Measurements from ENCODE around the gene SRGAP1.
A peak's percentile ranks its signal among the peaks of the same experiment; 100 is the strongest.
"Not testable (repeated sequence)": the region's sequence is repeated elsewhere in the genome, so short reads cannot be mapped to it uniquely, and the experiment has no call there.

The SRGAP1 gene

GRCh38 chr12:64054079-64054520 lies 209.6 kb downstream of the SRGAP1 start:
- DNase-seq (ENCODE audit: low read depth), result no peak

GRCh38 chr12:64056741-64057140 lies 212.2 kb downstream of the SRGAP1 start:
- DNase-seq (ENCODE audit: low read depth), result no peak

- DNase-seq (ENCODE audit: low read depth), result no peak
Observed at GRCh38 chr12:64057706-64058105, 213.2 kb downstream of the SRGAP1 start.

- no peak for DNase-seq (ENCODE audit: low read depth)
Observed at GRCh38 chr12:64058541-64059265, 214.2 kb downstream of the SRGAP1 start.

- peak; percentile 22 for DNase-seq (ENCODE audit: low read depth)
Observed at GRCh38 chr12:64059685-64060084, 215.2 kb downstream of the SRGAP1 start.

- DNase-seq (ENCODE audit: low read depth), result no peak
Observed at GRCh38 chr12:64061868-64062375, 217.4 kb downstream of the SRGAP1 start.

GRCh38 chr12:64063121-64063520 lies 218.6 kb downstream of the SRGAP1 start:
- no peak for DNase-seq (ENCODE audit: low read depth)

GRCh38 chr12:64064240-64064639 lies 219.7 kb downstream of the SRGAP1 start:
- DNase-seq (ENCODE audit: low read depth), result no peak

GRCh38 chr12:64064706-64065105 lies 220.2 kb downstream of the SRGAP1 start:
- DNase-seq (ENCODE audit: low read depth), result no peak

- peak; percentile 13 for DNase-seq (ENCODE audit: low read depth)
Observed at GRCh38 chr12:64065881-64066451, 221.5 kb downstream of the SRGAP1 start.

- no peak for DNase-seq (ENCODE audit: low read depth)
Observed at GRCh38 chr12:64066776-64067175, 222.3 kb downstream of the SRGAP1 start.

- no peak for DNase-seq (ENCODE audit: low read depth)
Observed at GRCh38 chr12:64070454-64070853, 226.0 kb downstream of the SRGAP1 start.

- no peak for DNase-seq (ENCODE audit: low read depth)
Observed at GRCh38 chr12:64072916-64073575, 228.5 kb downstream of the SRGAP1 start.

- not testable (repeated sequence) for DNase-seq (ENCODE audit: low read depth)
Observed at GRCh38 chr12:64076565-64076964, 232.1 kb downstream of the SRGAP1 start.

GRCh38 chr12:64077922-64078321 lies 233.4 kb downstream of the SRGAP1 start:
- no peak for DNase-seq (ENCODE audit: low read depth)

- DNase-seq (ENCODE audit: low read depth), result no peak
Observed at GRCh38 chr12:64080319-64081007, 236.0 kb downstream of the SRGAP1 start.

GRCh38 chr12:64081008-64081404 lies 236.5 kb downstream of the SRGAP1 start:
- DNase-seq (ENCODE audit: low read depth), result no peak

- DNase-seq (ENCODE audit: low read depth), result no peak
Observed at GRCh38 chr12:64082116-64082515, 237.6 kb downstream of the SRGAP1 start.

GRCh38 chr12:64082866-64083268 lies 238.4 kb downstream of the SRGAP1 start:
- no peak for DNase-seq (ENCODE audit: low read depth)

- DNase-seq (ENCODE audit: low read depth), result peak; percentile 95
Observed at GRCh38 chr12:64083285-64084210, 239.0 kb downstream of the SRGAP1 start.

GRCh38 chr12:64085154-64085553 lies 240.7 kb downstream of the SRGAP1 start:
- no peak for DNase-seq (ENCODE audit: low read depth)
